Mesothelial cell of epicardium (in vitro differentiated cells): ENCODE measurements around the gene TSPEAR. TPM values are rescaled to one million over a fixed set of nuclear protein-coding genes. Genes with fewer than 3 reads are reported as not detected.

Experiments
- DNase-seq, 2 experiments: peaks; one replicate each; pipeline ENCODE4 v3.0.0; 2021; ENCODE audit warnings: low spot score in 2 of 2; ENCODE audit not compliant: unreplicated experiment in 2 of 2
- H3K27ac Mint-ChIP-seq: 2 replicates; pipeline ENCODE4 v1.8.0; 2021; ENCODE audit warnings: mixed read lengths
- H3K27me3 Mint-ChIP-seq: 2 replicates; pipeline ENCODE4 v1.8.0; 2021; ENCODE audit warnings: low read depth, mixed read lengths
- H3K36me3 Mint-ChIP-seq: 2 replicates; pipeline ENCODE4 v1.8.0; 2021; ENCODE audit warnings: mixed read lengths
- H3K4me1 Mint-ChIP-seq: 2 replicates; pipeline ENCODE4 v1.8.0; 2021; ENCODE audit warnings: mixed read lengths
- H3K4me3 Mint-ChIP-seq: 2 replicates; pipeline ENCODE4 v1.8.0; 2021; ENCODE audit warnings: mild to moderate bottlenecking, moderate library complexity, mixed read lengths
- H3K9me3 Mint-ChIP-seq: 2 replicates; pipeline ENCODE4 v1.8.0; 2021; ENCODE audit warnings: mixed read lengths
- CTCF ChIP-seq: fragments of 200-600 bp; sonication (generic); IDR thresholded peaks from one replicate; pipeline ENCODE4 v1.5.0; 2021; ENCODE audit warnings: antibody characterized with exemption; ENCODE audit not compliant: unreplicated experiment
- total RNA-seq: library from RNA; stranded (reverse); gene quantifications from 3 replicates; pipeline ENCODE4 v1.2.1, GENCODE V29; 2021

TSPEAR gene
- total RNA-seq, 1 donor from 2014 or later, result 0.11 TPM

GRCh38 chr21:44738621-44739020, 27.2 kb upstream of the TSPEAR start:
- H3K9me3 Mint-ChIP-seq, result peaks cover 4% of the 10 kb centered on the region
- no peak for TF ChIP-seq CTCF
- H3K4me1 Mint-ChIP-seq, result peaks cover 8% of the 10 kb centered on the region
- no peaks in the 10 kb centered on the region for H3K36me3 Mint-ChIP-seq
- no peak overlapping the region for H3K27ac Mint-ChIP-seq
- H3K27me3 Mint-ChIP-seq, result peaks cover 16% of the 10 kb centered on the region
- H3K4me3 Mint-ChIP-seq, result no peak overlapping the region
- DNase-seq, result no peak

- no peak overlapping the region for H3K27ac Mint-ChIP-seq
- no peak overlapping the region for H3K4me3 Mint-ChIP-seq
- H3K36me3 Mint-ChIP-seq, result no peaks in the 10 kb centered on the region
- H3K9me3 Mint-ChIP-seq, result no peaks in the 10 kb centered on the region
- no peak for TF ChIP-seq CTCF
- H3K27me3 Mint-ChIP-seq, result peaks cover 21% of the 10 kb centered on the region
- peaks cover 8% of the 10 kb centered on the region for H3K4me1 Mint-ChIP-seq
- no peak for DNase-seq
Measured at GRCh38 chr21:44737706-44738354, 26.5 kb upstream of the TSPEAR start.

- Mint-ChIP-seq H3K4me1 (peaks cover 8% of the 10 kb centered on the region), H3K27ac (no peak overlapping the region), H3K9me3 (no peaks in the 10 kb centered on the region), H3K27me3 (peaks cover 24% of the 10 kb centered on the region), H3K36me3 (no peaks in the 10 kb centered on the region), H3K4me3 (no peak overlapping the region)
- no peak for TF ChIP-seq CTCF
- no peak for DNase-seq
Measured at GRCh38 chr21:44736291-44737004, 25.1 kb upstream of the TSPEAR start.

- no peak overlapping the region for H3K27ac Mint-ChIP-seq
- no peak for DNase-seq
- no peaks in the 10 kb centered on the region for H3K36me3 Mint-ChIP-seq
- peaks cover 29% of the 10 kb centered on the region for H3K27me3 Mint-ChIP-seq
- peaks cover 6% of the 10 kb centered on the region for H3K9me3 Mint-ChIP-seq
- no peak for TF ChIP-seq CTCF
- H3K4me3 Mint-ChIP-seq, result no peak overlapping the region
- H3K4me1 Mint-ChIP-seq, result peaks cover 5% of the 10 kb centered on the region
Measured at GRCh38 chr21:44735821-44736220, 24.4 kb upstream of the TSPEAR start.

GRCh38 chr21:44734841-44735240, 23.5 kb upstream of the TSPEAR start:
- TF ChIP-seq CTCF, result no peak
- Mint-ChIP-seq H3K27ac (no peak overlapping the region), H3K27me3 (peaks cover 31% of the 10 kb centered on the region), H3K36me3 (no peaks in the 10 kb centered on the region), H3K4me3 (no peak overlapping the region), H3K4me1 (no peaks in the 10 kb centered on the region), H3K9me3 (peaks cover 6% of the 10 kb centered on the region)
- DNase-seq, result no peak
